ENCODE results near the gene CTDSPL.

DNA sequence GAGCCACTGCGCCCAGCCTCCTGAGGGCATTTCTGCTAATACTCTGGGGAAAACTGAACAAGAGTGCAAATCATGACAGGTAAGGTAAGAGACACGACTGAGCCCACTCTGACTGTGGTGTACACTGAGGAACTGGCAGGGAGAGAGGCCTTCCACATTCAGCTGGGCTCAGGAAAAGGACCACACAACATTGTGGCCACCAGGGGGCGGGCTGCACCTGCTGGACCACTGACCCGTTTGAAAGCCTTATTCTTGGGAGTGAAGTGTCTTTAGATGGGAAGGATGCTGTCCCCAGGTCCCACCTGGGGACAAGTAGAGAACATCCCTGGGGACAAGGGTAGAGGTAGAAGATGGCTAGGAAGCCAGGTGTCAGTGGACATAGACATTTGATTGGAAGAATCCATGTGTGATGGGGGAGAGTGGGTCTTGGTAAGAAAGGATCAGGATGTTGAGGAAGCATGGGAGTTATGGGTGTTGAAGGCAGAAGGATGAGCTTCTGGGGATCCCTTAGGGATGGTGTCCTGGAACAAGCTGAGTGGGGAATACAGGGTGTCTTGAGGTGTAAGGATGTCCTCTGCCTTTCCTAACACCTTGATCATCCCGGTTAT, 6.2 kb upstream of the CTDSPL start:
- no peak for TF ChIP-seq EZH2 (IDR thresholded peaks at IDR 0.05; ENCODE audit: insufficient read depth, poor library complexity, severe bottlenecking)
- no peak for TF ChIP-seq EZH2phosphoT487 (IDR thresholded peaks at IDR 0.05; ENCODE audit: insufficient read depth, low read depth)
